ENCODE measurements around the gene OTUD5.

GRCh38 chrX:48968377-48968776 is 11.0 kb upstream of the OTUD5 start:
- TF ChIP-seq CTCF (IDR thresholded peaks at IDR 0.05; ENCODE audit: low read length): no peak
- no peak for TF ChIP-seq EZH2 (optimal IDR thresholded peaks at IDR 0.05; ENCODE audit: low read depth, low read length)

Data from MM.1S (cell line).